ENCODE data around the gene XPNPEP2.

GRCh38 chrX:129782706-129783105, 43.9 kb downstream of the XPNPEP2 start:
- TF ChIP-seq REST (IDR thresholded peaks at IDR 0.05; ENCODE audit: low read depth), result no peak
- no peak for TF ChIP-seq RAD21 (IDR thresholded peaks at IDR 0.05; ENCODE audit: low read depth)
- no peak for TF ChIP-seq NFIC (IDR thresholded peaks at IDR 0.05)
- no peak for TF ChIP-seq EP300 (IDR thresholded peaks at IDR 0.05; ENCODE audit: borderline replicate concordance)
- TF ChIP-seq EGR1 (IDR thresholded peaks at IDR 0.05), result no peak
- TF ChIP-seq CEBPB (IDR thresholded peaks at IDR 0.05), result no peak
